Measurements from ENCODE around the gene GALT.

Gene GALT

DNA sequence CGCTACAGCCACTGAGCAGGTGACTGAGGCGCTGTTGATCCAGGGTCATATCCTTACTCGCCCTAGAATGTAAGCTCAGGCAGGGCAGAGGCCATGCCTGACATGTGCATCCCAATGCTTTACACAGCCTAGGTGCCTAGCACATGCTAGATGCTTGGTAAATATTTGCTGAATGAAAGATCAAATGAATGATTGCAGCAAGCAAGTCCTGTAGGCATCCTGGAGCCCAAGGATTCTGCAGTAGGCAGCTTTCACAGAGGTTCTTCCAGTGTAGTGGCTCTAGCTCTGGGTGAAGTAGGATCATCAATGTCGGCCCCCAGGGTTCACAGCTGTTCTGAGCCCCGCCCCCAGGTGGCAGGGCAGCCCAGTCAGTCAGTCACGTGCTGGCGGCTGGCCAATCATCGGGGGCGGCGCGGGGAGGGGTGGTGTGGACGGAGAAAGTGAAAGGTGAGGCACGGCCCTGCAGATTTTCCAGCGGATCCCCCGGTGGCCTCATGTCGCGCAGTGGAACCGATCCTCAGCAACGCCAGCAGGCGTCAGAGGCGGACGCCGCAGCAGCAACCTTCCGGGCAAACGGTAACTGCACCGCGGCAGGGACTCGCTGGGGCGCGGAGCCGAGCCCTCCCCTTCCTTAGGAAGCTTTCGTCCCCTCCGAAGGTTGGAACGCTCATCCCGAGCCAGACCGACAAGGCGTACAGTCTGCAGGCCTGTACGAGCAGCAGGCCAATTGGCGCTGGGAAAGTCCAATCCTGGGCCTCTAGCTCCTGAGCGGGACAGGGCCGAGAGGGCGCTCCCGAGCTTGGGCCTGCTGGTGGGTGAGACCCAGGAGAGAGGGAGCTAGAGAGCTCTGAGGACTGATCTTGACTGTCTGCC, at the start of gene GALT:
Gene GALT (plus strand): TSS at position 465 of the 873 bp plus-strand sequence. CDS start 30 bp downstream, at position 495.
- DNase-seq: peak; percentile 86

DNA sequence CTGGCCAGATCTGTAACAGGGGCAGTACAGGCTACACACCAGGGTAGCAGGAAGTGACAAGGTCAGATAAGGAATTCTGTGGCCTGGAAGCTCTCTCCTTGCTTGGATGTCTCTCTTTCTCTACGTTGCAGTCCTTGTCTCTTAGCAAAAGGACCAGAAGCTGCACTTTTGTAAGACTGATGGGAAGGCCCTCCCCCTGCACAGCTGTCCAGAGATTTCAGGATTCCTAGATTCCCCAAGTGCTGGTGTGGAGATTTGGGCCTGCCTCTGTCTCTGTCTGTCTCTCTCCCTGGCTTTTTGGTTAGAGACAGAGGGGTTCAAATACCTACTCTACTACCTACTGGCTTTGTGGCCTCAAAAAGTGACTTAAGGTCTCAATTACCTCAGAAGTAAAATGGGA, 46.9 kb upstream of the GALT start:
- no peak for DNase-seq

DNA sequence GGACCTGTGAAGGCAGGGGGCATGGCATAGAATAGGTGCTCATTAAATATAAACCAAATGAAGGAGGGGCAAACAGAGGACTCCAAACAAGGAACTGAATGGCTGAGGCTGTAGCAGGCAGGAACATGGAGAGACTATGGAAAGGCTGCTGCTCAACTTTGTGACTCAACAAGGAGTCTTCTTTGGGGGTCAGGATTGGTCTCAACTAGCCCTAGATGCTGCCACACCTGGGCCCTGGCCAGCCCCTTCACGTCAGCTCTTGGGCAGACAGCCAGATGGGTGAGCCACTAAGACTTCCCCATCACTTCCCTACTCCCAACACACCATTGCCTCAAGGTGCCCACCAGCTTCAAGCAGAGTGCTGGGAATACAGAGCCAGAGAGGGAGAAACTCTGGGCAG, 45.6 kb upstream of the GALT start:
- DNase-seq: no peak

DNA sequence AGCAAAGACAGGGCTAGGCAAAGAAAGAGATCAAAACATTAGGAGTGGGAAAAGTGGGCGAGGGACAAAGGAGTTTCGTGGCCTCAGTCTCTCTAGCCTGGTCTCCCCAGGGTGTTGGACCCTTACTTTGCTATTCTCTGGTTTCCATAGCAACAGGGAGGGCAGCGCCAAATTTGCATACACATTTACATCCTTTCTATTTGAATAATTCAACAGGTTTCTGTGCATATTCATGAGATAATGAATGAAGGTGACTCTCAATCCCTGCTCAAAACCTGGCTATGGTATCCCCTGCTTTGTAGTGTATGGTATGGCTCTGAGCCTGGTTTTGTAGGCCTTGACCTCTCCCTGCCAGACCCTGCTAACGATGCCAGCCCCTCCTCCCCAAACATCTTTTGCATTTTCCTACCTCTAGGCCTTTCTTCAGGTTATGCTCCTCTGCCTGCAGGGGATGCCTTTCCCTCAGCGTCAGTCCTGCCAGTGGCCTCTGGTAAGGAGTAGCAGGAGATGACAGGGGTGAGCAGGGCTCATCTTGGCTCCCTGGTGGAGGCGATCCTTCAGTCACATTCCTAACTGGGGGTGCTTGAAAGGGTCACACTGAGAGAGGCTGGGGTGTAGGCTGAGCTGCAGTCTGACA, 44.4 kb upstream of the GALT start:
- no peak for DNase-seq

DNA sequence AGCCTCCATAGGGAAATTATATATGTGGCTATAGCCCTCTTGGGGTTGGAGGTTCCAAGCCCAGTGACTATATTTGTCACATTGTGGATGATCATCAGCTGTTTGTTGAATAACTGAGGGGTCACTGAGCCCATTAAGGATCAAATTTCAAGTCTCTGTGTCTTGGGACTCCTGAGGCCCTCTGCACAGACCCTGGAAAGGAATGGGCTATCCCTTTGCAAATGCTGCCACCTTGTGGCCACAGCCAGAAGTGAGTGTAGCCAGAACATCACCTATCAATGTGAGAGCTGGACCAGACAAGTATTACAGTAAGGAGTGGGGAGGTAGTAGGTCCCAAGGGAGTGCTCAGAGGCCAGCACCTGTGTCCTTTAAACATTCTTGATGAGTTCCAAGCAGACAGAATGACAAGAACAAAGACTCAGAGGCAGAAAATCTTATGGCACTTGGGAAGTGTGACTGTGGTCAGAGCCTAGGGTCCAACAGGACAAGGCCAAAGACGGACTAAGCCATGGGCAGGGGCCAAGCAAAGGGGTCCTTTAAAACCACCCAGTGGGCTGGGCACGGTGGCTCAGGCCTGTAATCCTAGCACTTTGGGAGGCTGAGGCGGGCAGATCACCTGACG, 42.8 kb upstream of the GALT start:
- peak; percentile 62 for DNase-seq

DNA sequence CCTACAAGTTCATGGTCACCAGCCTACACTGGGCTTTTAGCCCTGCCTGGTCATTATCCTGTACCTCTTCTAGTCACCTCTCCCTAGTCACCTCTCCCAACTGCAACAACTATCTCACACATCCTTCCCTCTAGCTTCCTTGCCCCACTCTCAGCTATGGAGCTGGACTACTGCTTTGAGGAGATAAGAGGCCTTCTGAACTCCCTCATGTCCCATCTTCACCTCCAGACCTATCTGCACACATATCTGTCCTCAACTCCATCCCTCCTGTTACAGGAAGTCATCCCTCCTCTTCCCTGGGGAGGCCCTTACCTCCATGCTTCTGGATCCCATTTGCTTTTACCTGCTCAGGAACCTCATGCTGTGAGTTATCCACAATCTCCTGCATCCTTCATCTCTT, 40.3 kb upstream of the GALT start:
- DNase-seq: no peak

DNA sequence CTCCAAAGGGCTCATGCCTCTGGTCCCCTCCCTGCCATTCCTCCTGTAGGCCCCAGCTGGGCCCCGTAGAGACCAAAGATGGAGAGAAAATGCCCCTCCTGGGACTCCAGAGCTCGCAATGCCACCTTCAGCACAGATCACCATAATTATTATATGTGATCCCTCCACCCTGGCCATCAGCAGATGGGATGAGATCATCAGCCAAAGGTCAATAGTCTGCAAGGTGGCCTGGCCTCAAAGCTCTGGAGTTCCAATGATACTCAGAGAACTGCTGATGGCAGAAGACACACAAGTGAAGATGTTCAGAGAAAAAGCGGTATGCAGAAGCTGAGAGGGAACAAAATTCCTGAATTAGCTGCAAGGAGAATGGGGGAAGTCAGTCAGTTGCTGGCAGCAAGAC, 39.6 kb upstream of the GALT start:
- DNase-seq: no peak

DNA sequence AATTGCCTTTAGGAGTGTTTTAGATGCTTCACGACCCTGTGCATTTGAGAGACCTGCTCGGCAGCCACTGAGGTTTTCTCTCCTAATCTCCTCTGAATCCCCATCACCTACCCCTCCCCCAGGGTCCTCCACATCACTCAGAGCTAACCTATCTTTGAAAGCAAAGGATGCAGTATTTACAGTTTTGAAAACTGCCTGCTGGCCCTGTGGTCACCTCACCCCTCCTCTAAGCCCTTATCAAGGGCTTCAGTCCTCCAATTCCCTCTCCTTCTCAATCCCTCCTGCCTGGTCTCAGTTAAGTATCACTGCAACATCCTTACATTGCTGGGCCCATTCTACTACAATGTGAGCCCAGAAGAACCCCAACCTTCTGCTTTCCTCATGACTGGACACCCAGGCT, 39.1 kb upstream of the GALT start:
- no peak for DNase-seq

DNA sequence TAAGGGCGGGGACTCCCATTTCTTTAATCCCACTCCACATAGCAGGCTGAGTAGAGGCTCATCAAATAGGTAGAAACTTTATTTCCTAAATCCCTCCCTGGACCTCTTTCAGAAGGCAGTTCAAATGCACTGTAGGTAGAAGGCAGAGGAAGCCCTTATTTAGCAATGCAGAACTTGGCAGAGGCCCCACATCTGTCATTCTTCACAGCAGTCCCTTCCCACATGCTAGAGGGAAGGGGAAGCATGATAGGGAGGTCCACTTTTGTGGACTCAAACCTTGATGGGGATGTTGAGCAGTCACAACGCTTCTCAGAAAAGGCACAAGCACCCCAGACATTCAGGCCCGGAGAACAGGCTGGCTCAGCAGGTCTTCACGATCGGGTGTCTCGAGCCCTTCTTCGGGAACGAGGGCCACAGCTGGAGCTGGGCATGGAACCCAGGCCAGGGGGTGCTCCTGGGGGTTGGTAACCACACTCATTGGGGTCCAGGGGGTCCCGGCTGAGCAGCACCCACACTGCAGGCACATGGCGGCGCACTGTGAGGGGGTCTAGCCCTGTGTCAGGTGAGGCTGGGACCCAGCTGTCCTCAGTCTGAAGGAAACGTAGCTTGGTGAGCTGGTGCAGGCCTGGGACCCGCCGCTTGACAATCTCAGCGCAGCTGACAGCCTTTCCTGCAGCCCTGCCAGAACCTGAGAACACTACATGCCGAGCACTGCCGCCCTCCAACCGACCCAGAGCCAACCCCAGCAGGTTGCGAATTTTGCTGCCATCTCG, 35.9 kb upstream of the GALT start:
- DNase-seq: no peak

DNA sequence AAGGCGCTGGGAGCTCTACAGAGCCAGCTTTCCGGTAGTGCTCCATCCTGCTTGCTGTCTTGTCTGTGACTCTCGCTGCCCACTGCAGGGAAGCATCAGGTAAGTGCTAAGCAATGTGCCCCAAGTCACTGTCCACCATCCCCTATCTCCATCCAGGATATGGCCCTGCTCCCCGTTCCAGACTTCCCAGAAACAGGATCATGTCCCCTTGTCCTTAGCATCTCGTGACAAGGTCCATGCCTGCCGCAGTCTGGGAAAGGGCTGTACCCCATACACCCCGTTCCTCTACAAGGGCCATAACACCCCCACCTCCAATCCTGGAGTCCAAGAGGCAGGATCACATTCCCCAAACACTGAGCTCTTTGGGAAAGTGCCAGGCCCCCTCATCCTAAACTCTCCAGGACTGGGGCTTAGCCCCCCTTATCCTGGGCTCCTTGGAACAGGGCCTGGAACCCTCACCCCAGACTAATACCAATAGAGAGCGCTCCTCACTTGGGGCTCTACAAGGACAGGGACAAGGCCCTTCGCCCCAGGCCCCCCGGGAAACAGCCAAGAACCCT, 35.1 kb upstream of the GALT start:
- no peak for DNase-seq

DNA sequence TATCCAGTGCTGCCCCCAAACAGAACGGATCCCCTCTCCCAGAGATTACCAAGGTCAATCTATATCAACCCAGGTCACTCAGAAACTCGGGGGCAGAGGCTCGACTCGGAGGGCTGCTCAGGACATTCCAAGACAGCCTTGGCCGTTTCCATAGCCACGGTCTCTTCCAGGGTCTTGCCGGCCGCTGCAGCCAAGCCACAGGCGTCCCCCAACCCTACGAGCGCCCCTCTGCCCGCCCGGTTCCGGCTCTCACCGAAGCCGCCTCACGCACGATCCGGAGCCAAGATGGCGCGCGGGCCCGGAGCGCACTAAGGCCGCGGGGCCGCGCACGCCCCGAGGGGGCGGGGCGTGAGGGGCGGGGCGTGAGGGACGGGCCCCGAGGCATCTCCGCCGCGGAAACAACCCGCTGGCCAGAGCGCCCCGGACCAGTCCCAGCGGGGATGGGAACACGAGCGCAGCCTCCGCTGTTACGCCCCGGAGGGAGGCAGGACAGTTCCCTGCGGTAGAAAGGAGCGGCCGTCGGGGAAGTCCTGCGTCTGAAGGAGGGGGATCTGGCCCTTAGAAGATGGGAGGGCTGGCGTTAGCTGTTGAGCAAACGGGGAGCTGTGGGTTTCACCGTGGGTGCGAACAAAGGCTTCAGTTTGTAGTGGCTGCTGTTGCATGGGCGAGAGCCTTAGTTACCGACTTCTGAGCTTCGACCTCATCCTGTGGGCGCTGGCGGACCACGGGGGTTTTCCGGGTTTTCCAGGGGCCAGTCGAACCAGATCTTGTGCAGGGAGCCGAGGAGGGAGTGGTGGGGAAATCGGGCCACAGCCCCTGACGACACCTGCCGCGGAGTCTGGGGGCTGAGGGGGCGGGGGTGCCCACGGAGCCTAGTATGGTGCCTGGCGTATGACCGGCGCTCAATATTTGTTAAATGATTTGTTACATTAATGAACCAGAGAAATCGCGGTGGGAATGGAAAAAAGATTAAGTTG, 34.4 kb upstream of the GALT start, which contains the start of gene RPP25L:
Gene RPP25L (minus strand): TSS at position 287 of the 977 bp plus-strand sequence. CDS start 801 bp downstream, outside the sequence.
- DNase-seq: peak; percentile 84

DNA sequence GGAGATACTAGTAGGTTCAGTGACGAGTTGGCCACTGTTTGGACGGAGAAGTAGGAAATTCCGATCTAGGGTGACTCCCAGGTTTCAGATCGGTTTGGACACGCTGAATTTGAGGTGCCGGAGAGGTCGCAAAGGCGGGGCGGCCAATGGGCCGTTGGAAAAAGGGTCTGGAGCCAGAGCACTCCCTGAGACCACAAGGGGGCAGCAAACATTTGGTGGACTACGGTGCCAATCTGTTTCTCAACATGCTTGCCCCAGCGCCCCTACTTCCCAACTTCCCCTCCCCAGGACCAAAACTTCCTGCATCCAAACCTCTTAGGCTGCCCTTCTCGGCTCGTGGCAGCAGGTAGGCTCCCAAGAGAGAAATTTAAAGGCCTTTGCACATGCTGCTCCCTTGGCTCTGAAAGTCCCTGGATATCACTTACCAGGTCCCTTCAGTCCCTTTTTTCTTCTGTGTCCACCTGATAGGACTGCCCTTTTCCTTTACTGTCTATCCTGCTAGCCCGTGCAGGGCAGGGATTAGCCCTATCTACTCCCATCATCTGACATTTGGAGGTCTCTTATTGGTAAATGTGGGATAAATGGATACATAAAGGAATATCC, 33.6 kb upstream of the GALT start:
- DNase-seq: peak; percentile 68

DNA sequence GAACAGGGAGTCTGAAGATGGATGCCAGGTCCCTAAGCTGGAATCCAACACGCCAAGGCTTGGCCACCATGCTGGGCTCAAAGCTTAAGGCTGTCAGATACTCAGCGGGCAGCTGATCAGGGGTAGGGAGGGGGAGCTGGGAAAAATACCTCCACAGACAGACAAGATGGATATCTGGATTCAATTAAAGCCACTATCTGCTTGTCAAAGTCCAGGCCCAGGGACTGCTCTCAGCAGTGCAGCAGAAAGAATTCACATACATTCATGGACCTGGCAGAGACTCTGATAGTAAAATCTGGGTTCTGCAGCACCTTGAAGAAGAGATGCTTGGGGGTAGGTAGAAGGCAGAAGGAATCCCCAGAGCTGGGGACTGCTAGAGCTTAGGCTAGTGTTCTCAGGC, 31.3 kb upstream of the GALT start:
- DNase-seq: no peak

DNA sequence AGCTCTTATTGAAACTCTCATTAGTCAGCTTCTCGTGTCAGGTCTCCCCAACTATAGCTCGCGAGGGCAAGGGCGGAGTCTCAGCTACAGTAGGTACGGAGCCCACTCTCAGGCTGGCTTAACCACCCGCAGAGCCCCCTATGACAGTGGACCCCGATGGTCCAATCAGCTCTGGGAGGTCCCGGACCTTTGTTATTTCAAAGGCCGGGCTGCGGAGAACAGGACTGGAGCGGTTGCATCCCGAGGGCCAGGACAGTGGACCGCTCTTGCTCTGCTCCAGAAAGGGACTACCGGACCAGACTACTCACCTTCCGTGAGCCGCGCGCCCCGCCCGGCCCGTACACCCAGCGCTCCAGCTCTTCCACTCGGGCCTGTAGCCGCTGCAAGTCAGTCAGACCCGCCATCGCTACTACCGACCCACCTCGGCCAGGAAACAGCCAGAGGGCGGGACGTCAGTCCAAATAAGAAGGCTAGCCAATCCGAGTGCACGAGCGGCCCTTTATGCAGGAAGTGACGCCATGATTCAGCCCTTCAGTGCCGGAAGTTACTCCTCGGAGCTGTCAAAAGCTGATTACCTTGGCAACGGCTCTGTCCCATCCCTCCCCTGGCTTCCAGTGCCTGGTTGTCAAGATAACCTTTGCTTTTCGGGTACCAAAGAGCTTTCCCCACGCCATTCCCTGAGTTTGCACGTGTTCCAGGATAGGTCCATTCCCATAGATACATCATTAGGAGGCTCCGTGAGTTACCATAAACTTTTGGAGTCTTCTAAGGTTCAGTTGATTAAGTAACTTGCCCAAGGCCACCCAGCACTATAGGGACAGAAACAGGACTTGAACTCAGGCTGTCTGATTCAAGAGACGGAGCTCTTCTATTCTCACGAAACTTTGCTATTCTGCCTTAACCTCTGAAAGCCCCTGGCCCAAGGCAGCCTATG, 26.1 kb upstream of the GALT start, which contains the start of gene DCTN3:
Gene DCTN3 (minus strand): TSS at position 435 of the 934 bp plus-strand sequence. CDS start 31 bp downstream, at position 404.
- DNase-seq: peak; percentile 95

DNA sequence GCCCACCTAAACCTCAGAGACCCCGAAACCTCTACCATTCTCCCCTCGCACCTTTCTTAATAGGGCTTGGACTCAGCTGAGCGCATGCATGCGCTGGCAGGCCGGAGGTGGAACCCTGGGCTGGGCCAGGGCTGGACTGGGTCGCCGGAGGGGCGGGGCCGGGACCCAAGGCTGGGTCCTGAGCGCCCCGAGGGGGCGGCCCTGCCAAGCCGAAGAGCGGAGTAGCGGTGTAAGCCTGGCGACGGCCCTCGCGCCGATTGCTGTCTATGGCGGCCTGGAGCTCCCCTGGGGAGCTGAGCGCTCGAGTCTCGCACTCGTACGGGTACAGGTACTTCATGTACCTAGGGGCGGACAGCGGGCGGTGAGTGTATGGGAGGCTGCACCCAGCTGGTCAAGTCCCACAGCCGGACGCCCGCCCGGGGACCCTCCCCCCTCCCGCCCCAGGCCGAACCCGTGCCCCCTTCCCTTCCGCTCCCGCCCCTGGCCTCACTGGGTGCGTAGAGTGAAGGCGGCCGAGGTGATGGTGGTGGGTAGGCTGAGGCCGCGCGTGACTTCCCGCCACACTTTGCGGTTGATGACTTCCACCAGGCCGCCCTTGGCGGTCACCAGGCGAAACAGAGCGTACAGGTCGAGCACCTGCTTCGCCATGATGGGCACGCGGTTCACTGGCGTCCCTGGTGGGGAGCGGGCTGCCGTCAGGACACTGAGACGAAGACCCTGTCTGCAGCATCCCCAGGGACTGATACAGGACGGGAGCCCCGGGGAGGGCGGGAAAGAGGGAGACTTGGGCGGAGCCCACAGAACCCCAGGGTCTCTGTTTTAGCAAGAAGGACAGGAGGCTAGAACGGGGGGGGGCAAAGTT, 22.9 kb upstream of the GALT start:
- no peak for DNase-seq

DNA sequence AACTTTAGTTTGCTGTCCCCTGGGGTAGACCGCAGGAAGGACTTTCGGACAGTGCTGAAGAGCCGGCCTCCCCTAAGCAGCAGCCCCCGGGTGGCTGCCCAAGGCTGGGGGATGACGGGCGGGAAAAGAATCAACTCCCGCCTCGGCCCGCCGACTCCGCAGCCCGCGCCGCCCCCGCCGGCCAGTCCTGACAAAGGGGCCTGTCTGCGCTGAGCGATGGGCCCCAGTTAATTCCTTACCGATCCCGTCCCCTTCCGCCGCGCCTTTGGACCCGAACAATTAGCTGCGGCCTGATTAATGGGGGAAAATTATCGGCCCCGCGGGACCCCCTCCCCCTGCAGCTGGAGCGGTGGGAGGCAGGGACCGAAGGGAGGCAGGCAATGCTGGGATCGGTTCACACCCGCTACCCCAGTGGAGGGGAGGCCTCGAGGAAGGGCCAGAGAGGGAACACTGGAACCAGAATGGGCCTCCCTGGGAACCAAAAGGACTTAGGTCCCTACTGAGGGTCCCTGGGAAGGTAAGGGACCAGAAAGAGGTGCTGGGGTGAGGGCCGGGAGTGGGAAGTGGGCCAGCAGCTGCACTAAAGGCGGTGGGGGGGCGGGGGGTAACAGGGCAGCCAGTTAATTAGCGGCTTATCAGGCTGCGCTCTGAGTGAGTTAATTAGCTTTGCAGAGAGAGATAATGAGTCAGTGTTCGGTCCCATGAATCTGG, 21.8 kb upstream of the GALT start:
- DNase-seq: no peak

DNA sequence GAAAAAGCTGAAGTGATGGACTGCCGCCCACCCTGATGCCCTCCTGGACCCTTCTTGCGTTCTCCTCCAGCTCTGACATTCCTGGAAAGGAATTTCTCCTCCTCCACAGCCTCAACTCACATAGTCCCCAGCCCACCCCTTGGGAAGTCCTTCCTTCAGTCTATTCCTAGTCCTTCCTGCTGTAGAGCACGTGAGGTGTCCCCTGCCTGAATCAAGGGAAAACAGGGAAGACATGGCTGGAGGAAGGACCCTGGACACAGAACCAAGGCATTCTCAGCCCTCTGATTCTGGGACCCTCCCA, 21.3 kb upstream of the GALT start:
- DNase-seq: no peak

Measured in fibroblast of skin of right biceps (primary cell).